KMS-11 (cell line): ENCODE results near the gene CCL25.

Experiments used
- H2AFZ ChIP-seq: fragments of 200-600 bp; sonication (generic); 2 replicates; pipeline ENCODE4 v1.6.1; 2016; ENCODE audit warnings: antibody characterized with exemption, mixed run types, low read depth
- H3K27ac ChIP-seq: fragments of 200-600 bp; sonication (generic); 2 replicates; pipeline ENCODE4 v1.6.1; 2016; ENCODE audit warnings: mild to moderate bottlenecking, mixed run types
- H3K27me3 ChIP-seq: fragments of 200-600 bp; sonication (generic); 2 replicates; pipeline ENCODE4 v1.6.1; 2017; ENCODE audit warnings: mild to moderate bottlenecking, low read depth, mixed run types, moderate library complexity; ENCODE audit not compliant: insufficient read depth
- H3K36me3 ChIP-seq: fragments of 200-600 bp; sonication (generic); 2 replicates; pipeline ENCODE4 v1.6.1; 2017; ENCODE audit warnings: mild to moderate bottlenecking, mixed run types; ENCODE audit not compliant: insufficient read depth
- H3K4me1 ChIP-seq: fragments of 200-600 bp; sonication (generic); 2 replicates; pipeline ENCODE4 v1.6.1; 2016; ENCODE audit warnings: mild to moderate bottlenecking, low read depth, mixed run types; ENCODE audit not compliant: poor library complexity, severe bottlenecking
- H3K4me2 ChIP-seq: fragments of 200-600 bp; sonication (generic); 2 replicates; pipeline ENCODE4 v1.7.0; 2016; ENCODE audit warnings: mild to moderate bottlenecking, mixed run types
- H3K4me3 ChIP-seq: fragments of 200-600 bp; sonication (generic); IDR thresholded peaks from 2 replicates; pipeline ENCODE4 v1.6.1; 2017; ENCODE audit warnings: low read depth, low read length, mixed read lengths; ENCODE audit not compliant: insufficient read depth
- H3K79me2 ChIP-seq: fragments of 200-600 bp; sonication (generic); 2 replicates; pipeline ENCODE4 v1.6.1; 2016; ENCODE audit warnings: low read depth, mixed run types; ENCODE audit not compliant: insufficient read depth
- H3K9ac ChIP-seq: fragments of 200-600 bp; sonication (generic); 2 replicates; pipeline ENCODE4 v1.6.1; 2016; ENCODE audit warnings: mild to moderate bottlenecking, mixed run types
- H4K20me1 ChIP-seq: fragments of 200-600 bp; sonication (generic); 2 replicates; pipeline ENCODE4 v1.6.1; 2016; ENCODE audit warnings: mild to moderate bottlenecking, mixed run types; ENCODE audit not compliant: insufficient read depth
- CTCF ChIP-seq: fragments of 200-600 bp; sonication (generic); conservative IDR thresholded peaks from 2 replicates; pipeline ENCODE4 v1.6.1; 2017; ENCODE audit warnings: low read depth, mild to moderate bottlenecking, antibody characterized with exemption, low read length, moderate library complexity, mixed read lengths

CCL25 gene

GRCh38 chr19:8052464-8052859 lies at the start of gene CCL25:
TSS of gene CCL25 (plus strand) at chr19:8052760. CDS start at chr19:8053050, 290 bp downstream.
- Histone ChIP-seq H3K4me3 (no peak within 1 kb of the TSS), H3K79me2 (no peaks in the 10 kb centered on the region), H3K4me2 (no peak within 1 kb of the TSS; the same call in 1 of the 2 replicates)

GRCh38 chr19:8004001-8004400 lies 48.6 kb upstream of the CCL25 start:
- Histone ChIP-seq H3K79me2 (peaks cover 60% of the 10 kb centered on the region), H3K4me3 (no peak overlapping the region), H3K4me2 (peak overlapping the region; percentile 72), H3K27me3 (no peaks in the 10 kb centered on the region), H2AFZ (no peak overlapping the region), H3K4me1 (peaks cover 13% of the 10 kb centered on the region), H3K27ac (no peak overlapping the region), H3K36me3 (no peaks in the 10 kb centered on the region), H3K9ac (peak overlapping the region; percentile 63; the same call in 1 of the 2 replicates), H4K20me1 (peaks cover 38% of the 10 kb centered on the region)
- no peak for TF ChIP-seq CTCF

More at GRCh38 chr19:8052464-8052859, at the start of gene CCL25:
- Histone ChIP-seq H4K20me1 (no peaks in the 10 kb centered on the region), H2AFZ (no peak within 1 kb of the TSS), H3K36me3 (no peaks in the 10 kb centered on the region), H3K27ac (no peak within 1 kb of the TSS), H3K9ac (no peak within 1 kb of the TSS), H3K4me1 (peaks cover under 1% of the 10 kb centered on the region), H3K27me3 (no peaks in the 10 kb centered on the region; the same call in 1 of the 2 replicates)
- no peak for TF ChIP-seq CTCF

- peak overlapping the region; percentile 63; the same call in 1 of the 2 replicates for H3K9ac ChIP-seq
- H3K4me2 ChIP-seq: peak overlapping the region; percentile 72
- H3K27ac ChIP-seq: no peak overlapping the region; the same call in 1 of the 2 replicates
- H3K36me3 ChIP-seq: no peaks in the 10 kb centered on the region
- H3K79me2 ChIP-seq: peaks cover 51% of the 10 kb centered on the region
- peaks cover 34% of the 10 kb centered on the region for H4K20me1 ChIP-seq
- H3K4me3 ChIP-seq: no peak overlapping the region
- TF ChIP-seq CTCF: no peak
- no peaks in the 10 kb centered on the region for H3K27me3 ChIP-seq
- peaks cover 13% of the 10 kb centered on the region for H3K4me1 ChIP-seq
- no peak overlapping the region for H2AFZ ChIP-seq
These were observed 47.6 kb upstream of the CCL25 start for GRCh38 chr19:8004723-8005513.

GRCh38 chr19:8005534-8006256 lies 46.9 kb upstream of the CCL25 start, which contains the start of gene ELAVL1:
TSS of gene ELAVL1 (minus strand) at chr19:8005641. CDS start at chr19:7991815, 13,826 bp downstream.
- Histone ChIP-seq H3K4me1 (peaks cover 13% of the 10 kb centered on the region), H3K36me3 (no peaks in the 10 kb centered on the region), H3K27ac (peak within 1 kb of the TSS; percentile 45; the same call in 1 of the 2 replicates), H3K4me3 (no peak within 1 kb of the TSS), H3K9ac (peak within 1 kb of the TSS; percentile 63; the same call in 1 of the 2 replicates), H4K20me1 (peaks cover 30% of the 10 kb centered on the region), H3K4me2 (peak within 1 kb of the TSS; percentile 72), H2AFZ (peak within 1 kb of the TSS; percentile 77; the same call in 1 of the 2 replicates), H3K27me3 (no peaks in the 10 kb centered on the region), H3K79me2 (peaks cover 43% of the 10 kb centered on the region)
- TF ChIP-seq CTCF: no peak
